Brain microvascular endothelial cell (primary cell): ENCODE measurements around the gene CD320.
A peak's percentile ranks its signal among the peaks of the same experiment; 100 is the strongest.

Experiments used
- DNase-seq: peaks from one replicate; pipeline ENCODE4 v3.0.0-alpha.2; 2020
- H3K27ac ChIP-seq: fragments of 250-450 bp; sonication (Bioruptor Pico); 2 replicates; pipeline ENCODE4 v1.5.1; 2020; ENCODE audit warnings: mild to moderate bottlenecking, moderate library complexity
- H3K27me3 ChIP-seq: fragments of 250-450 bp; sonication (Bioruptor Pico); replicated peaks from 2 replicates; pipeline ENCODE4 v1.5.1; 2020; ENCODE audit warnings: mild to moderate bottlenecking
- H3K36me3 ChIP-seq: fragments of 250-450 bp; sonication (Bioruptor Pico); replicated peaks from 2 replicates; pipeline ENCODE4 v1.5.1; 2020; ENCODE audit warnings: mild to moderate bottlenecking
- H3K4me3 ChIP-seq: 2 replicates; pipeline ENCODE4 v1.5.1; 2011; ENCODE audit warnings: low read depth, mild to moderate bottlenecking, control low read depth, low read length, moderate library complexity
- in situ Hi-C: cut with HindIII; loops from 2 replicates; pipeline ENCODE4 v1.10.0; 2017; ENCODE audit warnings: low sequenced_read_pairs, low pct_ligation_motif_present
- TF ChIP-seq, protein P1 (sequence below): IDR thresholded peaks from 2 replicates; pipeline ENCODE4 v1.5.1; 2011; ENCODE audit warnings: low read depth, mild to moderate bottlenecking, moderate library complexity, low read length, control low read depth, inconsistent platforms; ENCODE audit errors: missing control alignments

The CD320 gene

DNA sequence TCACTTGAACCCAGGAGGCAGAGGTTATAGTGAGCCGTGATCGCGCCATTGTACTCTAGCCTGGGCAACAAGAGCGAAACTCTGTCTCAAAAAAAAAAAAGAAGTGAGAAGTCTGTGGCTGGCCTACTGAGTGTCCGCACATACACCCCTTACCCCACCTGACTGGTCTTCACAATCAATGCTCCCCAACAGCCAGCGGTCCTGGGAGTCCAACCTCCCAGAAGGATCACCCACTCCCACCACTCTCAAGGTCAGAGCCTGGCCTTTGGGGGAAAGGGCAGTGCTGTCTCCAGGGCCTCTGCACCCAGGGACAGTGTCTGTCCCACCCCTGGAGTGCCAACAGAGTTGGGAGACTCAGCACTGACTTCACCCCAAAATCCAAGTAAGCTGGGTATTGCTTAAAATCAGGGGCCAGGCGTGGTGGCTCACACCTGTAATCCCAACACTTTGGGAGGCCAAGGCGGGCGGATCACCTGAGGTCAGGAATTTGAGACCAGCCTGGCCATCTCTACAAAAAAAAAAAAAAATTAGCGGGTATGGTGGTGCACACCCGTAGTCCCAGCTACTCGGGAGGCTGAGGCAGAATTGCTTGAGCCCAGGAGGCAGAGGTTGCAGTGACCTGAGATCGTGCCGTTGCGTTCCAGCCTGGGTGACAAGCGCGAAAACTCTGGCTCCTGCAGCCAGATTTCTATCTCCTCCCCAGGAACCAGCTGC is 2.3 kb upstream of the CD320 start:
- Histone ChIP-seq H3K4me3 (no peak overlapping the region), H3K27ac (no peak overlapping the region), H3K27me3 (no peaks in the 10 kb centered on the region), H3K36me3 (peaks cover 30% of the 10 kb centered on the region)
- TF ChIP-seq, protein P1, sequence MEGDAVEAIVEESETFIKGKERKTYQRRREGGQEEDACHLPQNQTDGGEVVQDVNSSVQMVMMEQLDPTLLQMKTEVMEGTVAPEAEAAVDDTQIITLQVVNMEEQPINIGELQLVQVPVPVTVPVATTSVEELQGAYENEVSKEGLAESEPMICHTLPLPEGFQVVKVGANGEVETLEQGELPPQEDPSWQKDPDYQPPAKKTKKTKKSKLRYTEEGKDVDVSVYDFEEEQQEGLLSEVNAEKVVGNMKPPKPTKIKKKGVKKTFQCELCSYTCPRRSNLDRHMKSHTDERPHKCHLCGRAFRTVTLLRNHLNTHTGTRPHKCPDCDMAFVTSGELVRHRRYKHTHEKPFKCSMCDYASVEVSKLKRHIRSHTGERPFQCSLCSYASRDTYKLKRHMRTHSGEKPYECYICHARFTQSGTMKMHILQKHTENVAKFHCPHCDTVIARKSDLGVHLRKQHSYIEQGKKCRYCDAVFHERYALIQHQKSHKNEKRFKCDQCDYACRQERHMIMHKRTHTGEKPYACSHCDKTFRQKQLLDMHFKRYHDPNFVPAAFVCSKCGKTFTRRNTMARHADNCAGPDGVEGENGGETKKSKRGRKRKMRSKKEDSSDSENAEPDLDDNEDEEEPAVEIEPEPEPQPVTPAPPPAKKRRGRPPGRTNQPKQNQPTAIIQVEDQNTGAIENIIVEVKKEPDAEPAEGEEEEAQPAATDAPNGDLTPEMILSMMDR: no peak
- in situ Hi-C loops: no loop called here
- no peak for DNase-seq

- Histone ChIP-seq H3K27me3 (no peaks in the 10 kb centered on the region), H3K4me3 (peak overlapping the region; percentile 65), H3K27ac (no peak overlapping the region), H3K36me3 (peaks cover 16% of the 10 kb centered on the region)
- TF ChIP-seq, protein P1: no peak
- in situ Hi-C loops: no loop called here
- DNase-seq: no peak
Observed at GRCh38 chr19:8308891-8309291, 733 bp upstream of the CD320 start.

- peak overlapping the region; percentile 65 for H3K4me3 ChIP-seq
- TF ChIP-seq, protein P1: peak; percentile 7
- peaks cover 15% of the 10 kb centered on the region for H3K36me3 ChIP-seq
- no peak for DNase-seq
- H3K27me3 ChIP-seq: no peaks in the 10 kb centered on the region
- in situ Hi-C loops: no loop called here
- peak overlapping the region; percentile 57 for H3K27ac ChIP-seq
Observed at GRCh38 chr19:8307400-8307964, 676 bp downstream of the CD320 start.

DNA sequence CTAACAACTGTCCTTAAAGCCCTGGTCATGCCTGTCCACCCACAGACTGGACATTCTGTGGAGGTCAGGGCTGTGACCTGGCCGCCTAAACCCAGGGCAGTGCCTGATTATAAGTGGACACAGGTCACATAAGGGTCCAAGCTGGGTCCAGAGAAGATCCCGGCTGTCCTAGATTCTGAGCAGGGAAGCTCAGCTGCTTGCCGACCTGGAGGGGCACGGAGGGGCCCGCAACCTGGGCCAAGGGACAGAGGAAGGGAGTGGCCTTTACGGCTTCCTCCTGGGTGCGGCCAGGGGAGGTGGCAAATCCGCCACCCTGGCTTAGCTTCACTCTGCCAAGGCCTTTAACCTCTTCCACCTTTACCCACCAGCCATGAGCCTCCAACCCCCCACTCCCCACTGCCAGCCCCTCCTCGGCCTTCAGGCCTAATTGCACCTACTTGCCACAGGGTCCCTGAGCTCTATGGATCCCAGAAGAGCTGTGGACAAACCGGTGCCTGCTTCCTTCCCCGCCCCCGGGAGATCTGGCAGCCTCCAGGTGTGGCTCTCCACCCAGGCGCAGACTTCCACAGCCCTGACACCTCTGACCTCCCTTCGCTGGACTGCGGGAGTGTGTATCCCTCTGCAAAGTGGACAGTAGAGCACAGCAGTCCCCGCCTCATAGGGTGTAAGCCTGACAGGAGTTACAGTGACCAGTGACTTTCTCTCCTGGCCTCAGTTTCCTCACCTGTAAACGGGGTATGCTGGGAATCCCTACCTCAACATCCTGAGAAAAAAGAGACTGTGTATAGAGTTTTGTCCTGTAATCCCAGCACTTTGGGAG is 1.7 kb downstream of the CD320 start:
- TF ChIP-seq, protein P1: no peak
- in situ Hi-C loops: no loop called here
- DNase-seq: no peak
- Histone ChIP-seq H3K27me3 (no peaks in the 10 kb centered on the region), H3K27ac (no peak overlapping the region), H3K4me3 (no peak overlapping the region), H3K36me3 (peaks cover 10% of the 10 kb centered on the region)

DNA sequence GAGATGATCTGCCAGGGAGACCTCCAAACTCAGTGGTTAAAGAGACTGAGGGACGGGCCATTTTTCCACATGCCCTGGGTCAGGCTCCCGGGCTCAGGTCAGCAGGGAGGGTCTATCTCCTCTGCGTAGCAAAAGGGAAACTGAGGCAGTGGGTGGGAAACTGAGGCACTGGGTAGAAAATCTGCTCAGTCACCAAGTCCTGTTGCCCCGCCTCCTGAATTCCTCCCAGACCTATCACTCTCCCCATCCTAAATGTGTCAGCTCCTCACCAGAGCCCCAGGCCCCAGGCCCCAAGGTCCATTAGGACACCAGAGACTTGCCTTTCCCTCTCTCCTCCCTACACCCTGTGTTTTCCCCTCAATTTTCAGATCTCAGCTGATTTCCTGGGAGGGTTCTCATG is 2.4 kb downstream of the CD320 start:
- TF ChIP-seq, protein P1: no peak
- in situ Hi-C loops: no loop called here
- H3K27me3 ChIP-seq: no peaks in the 10 kb centered on the region
- H3K36me3 ChIP-seq: peaks cover 5% of the 10 kb centered on the region
- DNase-seq: no peak
- no peak overlapping the region for H3K4me3 ChIP-seq
- H3K27ac ChIP-seq: no peak overlapping the region
